Measurements from ENCODE around the gene PPP1R9B. TPM values are rescaled to one million over a fixed set of nuclear protein-coding genes. Genes with fewer than 3 reads are reported as not detected.
A peak's percentile ranks its signal among the peaks of the same experiment; 100 is the strongest.

Gene PPP1R9B
- total RNA-seq, 1 donor from 2014 or later = 45.8 TPM

DNA sequence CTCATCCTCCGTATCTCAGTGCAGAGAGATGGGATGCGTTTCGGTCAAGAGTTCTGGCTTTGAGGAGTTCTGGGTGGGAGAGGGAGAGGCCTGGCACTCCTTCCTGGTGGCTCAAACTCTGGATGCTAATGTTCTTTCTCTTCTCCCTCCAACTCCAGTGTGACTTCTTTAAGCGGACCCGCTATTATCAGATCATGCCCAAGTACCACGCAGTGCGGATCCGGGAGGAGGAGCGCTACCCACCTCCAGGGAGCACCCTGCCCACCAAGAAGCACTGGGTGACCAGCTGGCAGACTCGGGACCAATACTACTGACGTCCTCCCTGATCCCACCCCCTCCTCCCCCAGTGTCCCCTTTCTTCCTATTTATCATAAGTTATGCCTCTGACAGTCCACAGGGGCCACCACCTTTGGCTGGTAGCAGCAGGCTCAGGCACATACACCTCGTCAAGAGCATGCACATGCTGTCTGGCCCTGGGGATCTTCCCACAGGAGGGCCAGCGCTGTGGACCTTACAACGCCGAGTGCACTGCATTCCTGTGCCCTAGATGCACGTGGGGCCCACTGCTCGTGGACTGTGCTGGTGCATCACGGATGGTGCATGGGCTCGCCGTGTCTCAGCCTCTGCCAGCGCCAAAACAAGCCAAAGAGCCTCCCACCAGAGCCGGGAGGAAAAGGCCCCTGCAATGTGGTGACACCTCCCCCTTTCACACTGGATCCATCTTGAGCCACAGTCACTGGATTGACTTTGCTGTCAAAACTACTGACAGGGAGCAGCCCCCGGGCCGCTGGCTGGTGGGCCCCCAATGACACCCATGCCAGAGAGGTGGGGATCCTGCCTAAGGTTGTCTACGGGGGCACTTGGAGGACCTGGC, 61.3 kb downstream of the PPP1R9B start:
- no peak for DNase-seq

DNA sequence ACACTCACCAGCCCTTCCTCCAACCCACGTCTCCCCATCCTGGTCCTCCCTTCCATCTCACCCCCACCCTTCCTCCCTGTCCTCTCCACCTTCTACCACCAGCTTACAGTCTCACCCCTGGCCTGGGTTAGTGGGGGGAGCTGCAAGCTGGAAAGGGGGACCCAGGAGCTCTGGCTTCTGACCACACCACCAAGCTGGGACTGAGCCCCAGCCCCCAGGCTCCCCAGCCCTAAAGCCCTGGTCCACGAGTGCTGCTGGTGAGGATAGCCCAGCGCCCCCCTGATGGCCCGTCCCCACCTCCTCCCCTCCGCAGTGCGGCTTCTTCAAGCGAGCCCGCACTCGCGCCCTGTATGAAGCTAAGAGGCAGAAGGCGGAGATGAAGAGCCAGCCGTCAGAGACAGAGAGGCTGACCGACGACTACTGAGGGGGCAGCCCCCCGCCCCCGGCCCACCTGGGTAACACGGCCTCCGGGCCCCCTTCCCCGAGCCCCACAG, 62.5 kb downstream of the PPP1R9B start:
- no peak for DNase-seq

DNA sequence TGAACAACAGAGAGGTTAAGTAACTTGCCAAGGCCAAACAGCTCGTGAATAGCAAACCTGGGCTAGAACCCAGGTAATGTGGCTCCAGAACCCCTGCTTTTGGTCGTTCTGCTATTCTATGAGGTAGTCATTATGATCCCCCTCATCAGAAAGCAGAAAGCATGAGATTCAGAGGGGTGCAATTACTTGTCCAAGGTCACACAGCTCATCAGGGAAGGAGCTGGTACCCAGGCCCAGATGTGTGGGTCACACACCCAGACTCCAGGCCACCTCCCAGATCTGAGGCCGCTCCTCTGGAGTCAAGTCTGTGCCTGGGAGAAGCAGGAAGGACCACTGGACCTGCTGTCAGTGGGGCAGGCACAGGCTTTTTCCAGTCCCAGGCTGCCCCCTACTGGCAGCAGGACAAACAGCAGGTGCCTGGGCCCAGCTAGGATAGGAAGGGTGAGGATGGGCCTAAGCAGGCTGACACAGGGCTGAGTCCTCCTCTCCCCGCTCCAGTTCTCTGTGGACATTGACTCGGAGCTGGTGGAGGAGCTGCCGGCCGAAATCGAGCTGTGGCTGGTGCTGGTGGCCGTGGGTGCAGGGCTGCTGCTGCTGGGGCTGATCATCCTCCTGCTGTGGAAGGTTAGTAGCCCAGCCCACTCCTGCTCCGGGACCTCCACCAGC, 63.1 kb downstream of the PPP1R9B start:
- peak; percentile 77 for DNase-seq

Other genes starting within 250 kb of the PPP1R9B start
- not detected in 2 replicates for gene DLX4, start 181.5 kb downstream of the PPP1R9B start, total RNA-seq
- not detected in 2 replicates for gene DLX3, start 155.5 kb downstream of the PPP1R9B start, total RNA-seq
- 116 and 190 TPM in 2 replicates for gene ITGA3, start 94.6 kb downstream of the PPP1R9B start, total RNA-seq
- gene PDK2, start 55.3 kb downstream of the PPP1R9B start, total RNA-seq = 12.3 and 20.8 TPM in 2 replicates
- 5.1 and 5.8 TPM in 2 replicates for gene SAMD14, start 20.5 kb downstream of the PPP1R9B start, total RNA-seq
- not detected in 2 replicates for gene SGCA, start 15.3 kb upstream of the PPP1R9B start, total RNA-seq
- 4.2 and 12.6 TPM in 2 replicates for gene COL1A1, start 51.0 kb upstream of the PPP1R9B start, total RNA-seq
- 0.17 and 0.19 TPM in 2 replicates for gene TMEM92, start 123.8 kb upstream of the PPP1R9B start, total RNA-seq
- gene XYLT2, start 195.4 kb upstream of the PPP1R9B start, total RNA-seq = 26.5 and 31.8 TPM in 2 replicates
- gene MRPL27, start 222.5 kb upstream of the PPP1R9B start, total RNA-seq = 35.4 and 70.3 TPM in 2 replicates
- gene EME1, start 222.6 kb upstream of the PPP1R9B start, total RNA-seq = 1.0 and 4.6 TPM in 2 replicates
- 118 and 227 TPM in 2 replicates for gene LRRC59, start 246.8 kb upstream of the PPP1R9B start, total RNA-seq

All from dermis blood vessel endothelial cell (primary cell).